ENCODE data around the gene INPP4B.

INPP4B gene

DNA sequence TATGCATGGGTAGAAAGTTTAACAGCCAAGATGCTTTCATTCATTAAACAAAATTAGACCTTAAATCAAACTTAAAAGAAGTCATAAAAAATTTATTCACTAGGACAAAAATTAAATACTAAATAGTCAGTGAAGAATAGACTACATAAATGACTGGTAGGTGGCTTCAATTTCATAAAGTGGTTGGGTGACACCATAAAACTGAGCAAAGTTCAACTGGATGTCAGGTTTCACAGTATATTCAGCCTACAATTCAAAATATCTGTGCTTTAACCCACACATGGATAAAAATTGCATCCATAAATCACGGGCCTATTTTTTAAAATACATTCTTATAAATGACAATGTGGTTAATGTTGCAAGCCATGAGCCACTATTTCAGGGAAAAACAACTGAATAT, 627.4 kb downstream of the INPP4B start:
- DNase-seq (ENCODE audit: low spot score) = no peak

DNA sequence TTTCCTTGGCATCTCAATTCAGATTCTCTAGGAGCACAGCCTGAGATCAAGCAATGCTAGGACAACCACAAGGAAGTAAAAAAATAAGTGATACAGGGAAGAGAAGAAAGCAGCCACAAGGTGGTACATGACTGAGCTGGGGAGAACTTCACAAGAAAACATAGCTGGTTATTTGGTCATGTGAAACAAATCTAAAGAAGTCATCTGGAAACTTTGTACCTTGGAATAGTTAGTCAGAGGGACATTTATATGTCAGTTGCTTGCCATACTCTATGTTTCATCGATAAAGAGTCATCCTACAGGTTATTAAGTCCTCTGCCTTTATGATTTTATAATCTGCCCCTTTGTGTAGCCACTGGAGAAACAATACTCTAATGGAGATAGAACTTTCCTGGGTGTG, 634.7 kb downstream of the INPP4B start:
- DNase-seq (ENCODE audit: low spot score) = no peak

DNA sequence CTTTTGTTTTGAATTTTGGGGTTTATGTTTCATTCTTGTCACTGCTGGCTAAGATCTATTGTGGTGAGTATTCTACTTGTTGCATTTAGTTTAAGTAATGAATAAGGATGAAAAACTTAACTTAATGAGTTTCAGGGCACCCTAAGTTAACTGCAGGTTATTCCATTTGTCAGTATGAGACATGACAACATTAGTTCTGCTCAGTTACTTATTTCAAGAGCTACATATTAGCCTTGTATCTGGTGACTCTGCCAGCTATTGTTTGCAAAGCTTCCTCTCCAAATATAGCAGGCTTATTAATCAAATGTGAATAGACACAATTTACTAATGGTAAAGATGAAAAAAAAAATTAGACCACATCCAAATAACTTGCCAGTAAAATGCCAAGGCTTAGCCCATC, 642.6 kb downstream of the INPP4B start:
- DNase-seq (ENCODE audit: low spot score) = no peak

DNA sequence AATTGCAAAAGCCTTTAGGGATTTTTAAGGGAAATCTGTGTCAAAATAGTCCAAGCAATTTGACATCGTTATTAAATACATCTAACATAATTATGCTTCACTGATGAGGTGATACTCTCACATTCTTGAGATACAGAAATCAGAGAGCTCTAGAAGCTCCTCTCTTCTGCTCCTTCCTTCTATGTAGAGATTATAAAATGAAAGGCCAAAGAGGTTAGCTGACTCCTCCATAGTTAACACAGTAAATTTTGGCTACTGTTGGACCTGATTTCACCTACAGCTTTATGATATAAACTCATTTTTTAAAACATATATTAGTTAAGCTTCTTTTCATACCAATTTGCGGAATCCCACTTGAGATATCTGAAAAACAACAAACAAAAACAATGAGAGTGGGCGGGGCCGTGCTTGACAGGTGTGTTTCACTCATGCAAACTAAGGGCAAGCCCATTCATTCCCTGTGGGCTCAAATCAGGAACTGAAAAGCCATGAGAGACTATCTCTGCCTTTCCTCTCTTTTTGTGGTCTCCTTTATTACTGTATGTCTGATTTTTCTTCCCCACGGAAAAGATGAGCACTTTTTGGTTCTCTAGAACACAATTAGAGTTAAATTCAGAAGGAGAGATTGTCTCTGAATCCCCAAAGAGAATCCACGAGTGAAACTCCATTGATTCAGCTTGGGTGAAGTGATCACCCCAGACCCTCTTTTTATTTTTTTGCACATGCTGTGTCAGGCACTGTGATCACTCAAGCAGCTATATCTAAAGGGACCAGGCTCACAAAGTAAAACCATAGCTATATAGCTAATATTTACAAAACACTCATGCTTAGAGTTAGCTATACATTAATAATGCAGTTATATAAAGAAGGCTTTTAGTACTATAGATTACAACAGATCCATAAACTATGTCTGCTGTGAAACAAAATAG, 643.4 kb downstream of the INPP4B start:
- no peak for DNase-seq (ENCODE audit: low spot score)

DNA sequence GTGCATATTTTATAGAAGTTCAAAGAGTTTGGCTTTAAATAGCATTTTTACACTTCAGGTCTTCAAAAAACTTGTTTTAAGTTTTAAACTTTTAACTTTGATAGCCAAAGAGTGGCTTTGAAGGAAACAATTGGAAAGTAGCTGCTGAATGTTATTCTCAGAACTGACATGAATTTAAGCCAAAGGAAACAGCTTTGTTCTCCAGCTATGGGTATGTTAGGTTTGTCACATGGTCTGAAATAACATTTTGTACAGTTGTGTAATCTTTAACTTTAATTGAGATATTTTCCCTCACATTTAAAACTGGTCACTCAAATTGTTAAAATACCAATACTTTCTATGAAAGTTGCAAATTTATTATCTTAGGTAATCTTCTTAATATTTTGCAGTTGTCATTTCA, 645.1 kb downstream of the INPP4B start:
- no peak for DNase-seq (ENCODE audit: low spot score)

DNA sequence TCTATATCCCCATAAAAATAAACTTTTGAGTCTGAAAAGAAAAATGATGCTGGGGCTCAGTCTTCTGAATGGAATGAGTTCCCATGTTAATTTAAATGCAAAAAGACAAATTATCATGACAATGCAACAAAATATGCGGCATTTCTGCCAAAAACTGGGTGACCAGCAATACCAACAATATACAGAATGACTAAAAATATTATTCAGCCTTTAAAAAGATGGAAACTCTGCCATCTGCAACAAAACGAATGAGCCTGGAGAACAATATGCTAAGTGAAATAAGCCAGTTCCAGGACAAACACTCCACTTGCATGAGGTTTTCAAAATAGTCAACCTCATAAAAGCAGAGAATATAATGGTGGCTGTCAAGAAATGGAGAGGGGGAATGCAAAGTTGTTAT, 651.2 kb downstream of the INPP4B start:
- DNase-seq (ENCODE audit: low spot score) = no peak

DNA sequence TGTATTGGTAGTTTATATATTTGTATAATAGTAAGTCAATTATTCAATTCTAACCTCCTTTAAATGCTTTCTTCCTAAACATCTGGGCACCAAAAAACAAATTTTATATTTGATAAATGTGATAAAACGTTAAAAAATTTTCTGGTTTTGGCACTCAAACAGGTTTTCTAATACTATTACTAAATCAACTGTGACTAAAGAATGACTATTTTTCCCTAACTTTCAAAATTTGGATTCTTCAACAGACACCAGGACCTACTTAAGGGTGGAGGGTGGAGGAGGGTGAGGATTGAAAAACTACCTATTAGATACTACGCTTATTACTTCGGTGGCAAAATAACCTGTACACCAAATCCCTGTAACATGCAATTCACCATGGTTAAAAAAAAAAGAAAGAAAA, 654.2 kb downstream of the INPP4B start:
- no peak for DNase-seq (ENCODE audit: low spot score)

DNA sequence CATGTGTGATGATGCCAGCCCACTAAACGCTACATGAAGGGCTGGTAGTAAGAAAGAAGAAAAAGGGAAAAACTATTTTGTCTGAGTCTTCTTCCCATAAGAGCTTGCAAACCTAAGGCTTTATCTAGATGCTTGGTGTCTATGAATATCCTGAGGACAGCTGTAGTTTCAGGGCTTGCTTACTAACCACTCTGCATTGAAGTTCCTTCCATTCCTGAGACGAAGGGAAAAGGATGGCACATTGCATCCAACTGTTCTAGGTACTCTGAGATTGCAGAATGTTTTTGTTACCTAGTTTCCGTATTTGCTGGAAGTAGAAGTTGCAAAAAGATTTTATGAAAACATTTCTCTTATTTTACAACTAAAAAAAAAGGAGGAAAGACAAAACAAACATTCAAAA, 665.1 kb downstream of the INPP4B start:
- no peak for DNase-seq (ENCODE audit: low spot score)

DNA sequence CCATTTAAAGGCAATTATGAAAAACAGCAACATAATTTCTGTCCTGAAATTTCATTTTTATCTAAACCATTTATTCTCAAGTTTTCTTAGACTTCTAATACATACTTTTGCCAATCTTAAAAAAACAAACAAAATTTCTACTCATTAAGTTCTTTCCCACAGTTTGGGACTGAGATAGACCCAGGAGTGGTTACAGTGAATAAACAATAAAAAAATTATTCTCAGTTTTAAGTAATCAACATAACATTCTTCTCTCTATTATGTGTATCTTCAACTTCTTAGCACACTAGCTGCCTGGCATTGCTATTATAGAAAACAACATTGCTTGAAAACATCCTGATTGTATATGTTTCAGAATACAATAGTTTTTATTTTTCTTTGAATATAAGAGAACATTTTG, 676.9 kb downstream of the INPP4B start:
- no peak for DNase-seq (ENCODE audit: low spot score)

DNA sequence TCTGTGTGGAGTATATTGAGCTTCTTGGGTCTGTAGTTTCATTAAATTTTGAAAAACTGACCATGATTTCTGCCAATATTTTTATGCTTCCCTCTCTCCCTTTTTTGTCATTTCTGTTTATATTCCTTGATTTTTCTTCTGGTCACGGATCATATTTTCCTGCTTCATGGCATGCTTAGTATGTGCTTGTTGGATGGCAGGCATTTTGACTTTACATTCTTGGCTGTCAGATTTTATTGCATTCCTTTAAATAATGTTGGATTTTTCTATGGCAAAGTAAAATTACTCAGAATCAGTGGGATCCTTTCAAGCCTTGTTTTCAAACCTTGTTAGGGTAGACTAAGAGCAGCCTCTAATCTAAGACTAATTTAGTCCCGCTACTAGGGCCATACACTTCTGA, 677.9 kb downstream of the INPP4B start:
- no peak for DNase-seq (ENCODE audit: low spot score)

DNA sequence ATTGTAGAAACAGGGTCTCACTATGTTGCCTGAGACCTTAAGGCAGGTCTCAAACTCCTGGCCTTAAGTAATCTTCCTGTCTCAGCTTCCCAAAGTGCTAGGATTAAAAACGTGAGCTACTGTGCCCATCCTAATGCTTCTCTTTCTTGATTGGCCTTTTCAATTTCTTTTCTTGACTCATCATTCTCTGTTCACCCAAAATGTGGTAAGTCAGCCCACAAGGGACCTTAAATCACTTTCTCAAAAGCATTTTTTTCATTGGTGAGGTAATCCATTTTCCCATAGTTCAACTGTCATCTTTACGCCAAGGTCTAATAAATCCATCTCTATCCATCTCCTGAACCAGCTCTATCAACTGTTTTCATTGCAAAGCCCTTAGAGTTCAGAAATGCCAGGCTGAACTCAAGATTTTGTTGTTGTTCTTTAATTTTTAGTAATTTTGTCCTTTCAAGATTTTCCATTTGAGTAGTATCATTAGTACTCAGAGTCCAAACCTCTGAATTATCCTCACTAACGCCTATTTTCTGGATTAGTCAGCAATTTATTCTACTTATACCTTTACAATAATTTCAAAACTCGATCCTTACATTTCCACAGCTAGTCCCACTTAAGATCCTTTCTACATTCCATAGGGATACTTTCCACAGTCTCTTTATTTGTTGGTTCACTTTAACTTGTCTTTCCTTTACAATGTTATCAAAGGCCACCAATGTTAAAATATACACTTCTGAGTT, 681.2 kb downstream of the INPP4B start:
- no peak for DNase-seq (ENCODE audit: low spot score)

DNA sequence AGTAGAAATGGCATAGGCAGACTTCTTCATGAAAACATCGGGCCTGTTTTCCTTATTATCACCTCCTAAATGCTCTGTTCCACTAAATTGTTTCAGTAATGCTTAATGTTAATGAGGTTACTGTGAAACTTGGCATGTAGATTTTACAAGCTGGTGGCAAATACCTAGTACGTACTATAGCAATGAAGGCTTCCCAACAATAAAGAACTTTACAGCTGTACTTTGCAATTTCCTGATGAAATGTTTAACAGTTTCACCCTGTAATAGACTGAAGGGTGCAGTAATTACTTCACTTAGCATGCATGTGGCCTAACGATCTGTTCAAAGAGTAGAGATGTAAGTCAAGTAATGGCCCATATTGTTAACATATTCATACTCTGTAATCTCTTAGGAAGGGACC, 685.0 kb downstream of the INPP4B start:
- no peak for DNase-seq (ENCODE audit: low spot score)

DNA sequence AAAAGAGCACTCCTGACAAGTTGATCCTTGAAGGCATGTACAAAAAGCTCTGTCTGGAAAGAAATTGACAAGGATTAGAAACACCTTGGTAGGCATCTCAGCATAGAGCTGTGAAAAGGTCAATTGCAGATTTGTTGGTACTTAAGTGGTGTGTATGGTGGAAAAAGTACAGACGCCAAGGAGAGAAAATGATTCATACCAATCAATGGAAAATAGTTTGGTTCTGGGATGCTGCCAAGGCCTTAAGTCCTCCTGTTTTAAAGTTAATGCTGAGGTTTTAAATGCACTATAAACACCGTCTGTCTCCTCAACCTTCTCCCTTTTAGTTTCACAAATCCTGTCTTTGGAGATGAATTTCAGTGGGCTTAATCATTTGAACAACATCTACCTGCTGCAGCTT, 685.6 kb downstream of the INPP4B start:
- DNase-seq (ENCODE audit: low spot score) = no peak

DNA sequence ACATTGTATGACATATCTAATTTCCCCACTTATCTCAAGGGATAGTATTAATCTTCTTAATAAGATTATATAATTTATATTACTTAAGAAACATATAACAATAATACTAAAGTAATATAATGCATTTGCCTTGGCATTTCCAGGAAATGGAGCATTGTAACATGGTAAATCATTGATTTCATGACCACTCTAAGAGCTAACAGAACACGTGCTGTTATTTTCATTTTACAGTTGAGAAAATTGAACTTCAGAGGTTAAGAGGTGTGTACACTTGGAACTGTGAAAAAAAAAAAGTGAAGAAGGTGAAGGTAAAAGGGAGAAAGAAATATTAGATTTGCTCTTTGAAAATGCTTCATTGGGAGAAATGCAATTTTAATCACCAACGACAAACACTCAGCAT, 687.1 kb downstream of the INPP4B start:
- no peak for DNase-seq (ENCODE audit: low spot score)

DNA sequence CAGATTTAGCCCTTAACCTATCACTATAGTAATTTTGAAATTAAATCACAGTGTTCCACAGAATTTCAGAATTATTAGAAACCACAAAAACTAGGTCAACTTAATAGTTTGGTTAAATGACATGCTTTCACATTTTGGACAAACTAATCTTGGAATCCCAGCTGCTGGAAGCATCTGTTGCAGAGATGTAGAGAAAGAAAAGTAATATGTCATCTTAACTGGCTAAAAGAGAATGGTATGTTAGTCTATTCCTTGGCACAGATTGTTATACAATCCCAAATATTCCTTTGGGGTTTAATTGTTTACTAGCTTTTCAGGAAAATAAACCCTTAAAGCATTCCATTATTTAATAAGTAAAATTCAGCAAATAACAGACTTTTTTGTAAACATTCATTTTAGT, 689.8 kb downstream of the INPP4B start:
- no peak for DNase-seq (ENCODE audit: low spot score)

DNA sequence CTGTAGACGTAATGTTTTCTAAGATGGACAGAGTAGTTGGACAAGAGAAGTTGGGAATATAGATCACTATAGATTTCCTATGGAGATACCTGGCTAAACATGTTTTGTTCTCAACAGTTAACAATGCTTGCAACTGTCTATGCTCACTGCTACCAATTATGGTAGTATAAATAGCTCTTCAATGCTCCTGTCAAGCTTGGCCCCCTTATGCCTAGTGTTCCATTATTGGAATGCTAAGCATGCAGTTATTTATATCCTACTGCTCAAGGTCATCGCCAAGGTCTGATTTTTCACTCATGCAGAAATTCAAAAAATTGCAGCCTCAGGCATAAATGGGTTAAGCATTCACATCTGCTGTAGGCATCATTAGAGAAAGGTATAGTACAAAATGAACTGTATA, 690.8 kb downstream of the INPP4B start:
- no peak for DNase-seq (ENCODE audit: low spot score)

DNA sequence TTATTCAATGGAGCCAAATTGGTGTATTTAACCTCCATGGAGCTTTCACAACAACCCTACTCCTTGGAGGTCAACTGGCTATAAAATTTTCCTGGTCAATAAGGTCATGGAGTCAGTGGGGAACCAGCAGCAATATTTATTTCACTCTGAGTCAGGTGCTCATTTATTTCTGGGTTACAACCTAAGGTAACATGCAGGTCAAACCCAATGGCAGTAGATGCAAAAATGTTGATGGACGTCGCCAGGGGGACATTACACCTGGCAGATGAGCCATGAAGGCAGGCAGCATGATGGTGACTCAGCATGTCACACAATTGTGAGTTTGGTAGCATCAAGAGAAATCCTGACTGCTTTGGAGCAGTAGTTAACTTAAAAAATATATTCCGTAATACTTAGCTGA, 695.6 kb downstream of the INPP4B start:
- no peak for DNase-seq (ENCODE audit: low spot score)

DNA sequence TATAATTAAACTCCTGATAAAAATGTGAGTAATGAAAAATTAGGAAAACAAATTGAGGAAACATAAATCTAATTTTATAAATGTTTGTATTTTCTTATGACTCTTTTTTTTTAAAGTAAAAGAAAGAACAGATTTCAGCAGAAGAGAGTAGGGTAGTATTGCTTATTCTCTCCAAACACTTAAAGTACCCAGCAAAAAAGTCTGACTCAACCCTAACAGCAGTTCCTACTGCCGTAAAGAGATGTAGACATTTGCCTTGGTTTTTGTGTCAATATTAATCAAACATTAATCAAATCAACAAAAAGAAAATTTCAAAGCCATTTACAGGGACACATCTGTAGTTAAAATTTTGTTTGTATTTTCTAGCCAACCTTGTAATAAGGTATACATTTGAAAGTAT, 701.3 kb downstream of the INPP4B start:
- no peak for DNase-seq (ENCODE audit: low spot score)

DNA sequence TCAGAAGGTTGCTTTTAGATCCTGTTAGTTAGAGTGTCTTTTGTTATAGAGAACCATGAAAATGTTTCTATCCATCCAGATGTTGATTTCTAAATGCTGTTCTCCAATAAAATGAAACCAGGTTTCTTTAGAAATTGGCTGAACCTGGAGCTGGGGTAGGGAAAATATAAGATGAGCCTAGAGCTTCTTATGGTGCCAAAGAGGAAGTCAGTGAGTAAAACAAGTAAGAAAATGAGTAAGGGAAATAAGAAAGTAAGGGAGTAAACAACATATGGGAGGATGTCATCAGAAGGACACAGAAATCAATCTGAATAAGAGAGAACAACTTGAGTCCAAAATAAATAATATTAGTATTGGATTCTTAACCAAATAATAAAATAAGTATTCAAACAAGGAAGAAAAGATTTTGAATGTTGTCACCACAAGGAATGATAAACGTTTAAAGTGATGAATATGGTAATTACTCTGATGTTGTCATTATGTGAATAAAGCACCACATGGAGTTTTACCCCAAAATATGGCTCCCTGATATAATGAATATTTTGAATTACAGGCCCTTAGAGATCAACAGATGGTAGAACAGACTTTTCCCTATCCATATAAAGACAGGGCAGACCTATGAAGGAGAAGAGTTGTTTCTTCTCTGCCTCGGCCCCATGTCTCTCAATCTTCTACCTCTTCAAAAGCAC, 703.6 kb downstream of the INPP4B start:
- DNase-seq (ENCODE audit: low spot score) = no peak

DNA sequence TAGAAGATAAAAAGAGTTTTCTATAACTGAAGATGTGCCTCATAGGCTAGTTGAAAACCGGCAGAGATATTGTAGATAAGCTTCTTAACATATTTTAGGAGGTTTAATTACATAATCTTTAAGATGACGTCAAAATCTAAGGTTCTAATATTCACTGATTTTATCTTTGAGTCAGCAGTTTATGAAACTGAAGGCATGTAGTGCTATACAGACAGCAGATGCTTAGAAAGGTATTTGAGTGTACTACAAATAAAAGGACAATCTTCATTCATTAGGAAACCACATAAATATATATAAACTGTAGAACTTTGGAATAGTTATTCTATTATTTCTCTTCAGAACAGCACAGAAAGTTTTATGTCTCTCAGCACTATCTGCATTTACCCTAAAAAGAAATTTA, 704.9 kb downstream of the INPP4B start:
- DNase-seq (ENCODE audit: low spot score) = no peak

DNA sequence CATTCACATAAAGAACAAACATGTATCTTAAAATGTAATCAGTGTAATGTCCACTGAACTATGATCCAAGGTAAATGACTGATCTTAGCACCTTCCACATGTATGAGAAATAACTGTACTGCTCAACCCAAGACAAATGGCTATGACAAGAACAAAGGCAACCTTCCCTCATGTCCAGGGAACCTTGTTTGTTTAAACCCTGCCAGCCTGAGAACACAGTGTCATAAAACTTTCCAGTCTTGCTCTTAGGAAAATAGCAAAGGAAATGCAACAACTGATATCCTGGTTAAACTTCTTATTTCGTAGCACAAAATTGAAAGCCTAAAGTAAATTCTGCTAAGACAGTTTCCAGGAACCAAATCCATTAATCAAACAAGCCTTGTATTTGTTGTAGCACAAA, 715.4 kb downstream of the INPP4B start:
- no peak for DNase-seq (ENCODE audit: low spot score)

DNA sequence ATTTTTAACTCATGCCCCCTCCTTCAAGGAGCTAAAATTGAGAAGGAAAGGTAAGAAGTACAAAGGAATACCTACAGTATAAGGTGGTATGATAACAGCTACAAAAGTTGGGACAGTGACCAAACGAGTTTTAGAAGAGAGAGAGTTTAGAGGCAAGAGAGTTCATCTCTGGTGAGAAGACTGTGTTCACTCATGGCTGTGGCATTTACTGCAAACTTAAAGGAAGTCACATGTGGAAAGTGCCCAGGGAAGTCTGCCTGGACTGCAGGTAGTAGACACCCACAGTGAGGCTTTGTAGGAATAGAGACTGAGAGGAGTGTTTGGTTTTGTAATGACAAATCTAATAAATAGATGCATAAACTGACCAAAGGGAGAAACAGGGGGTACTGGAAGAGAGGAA, 716.2 kb downstream of the INPP4B start:
- no peak for DNase-seq (ENCODE audit: low spot score)

DNA sequence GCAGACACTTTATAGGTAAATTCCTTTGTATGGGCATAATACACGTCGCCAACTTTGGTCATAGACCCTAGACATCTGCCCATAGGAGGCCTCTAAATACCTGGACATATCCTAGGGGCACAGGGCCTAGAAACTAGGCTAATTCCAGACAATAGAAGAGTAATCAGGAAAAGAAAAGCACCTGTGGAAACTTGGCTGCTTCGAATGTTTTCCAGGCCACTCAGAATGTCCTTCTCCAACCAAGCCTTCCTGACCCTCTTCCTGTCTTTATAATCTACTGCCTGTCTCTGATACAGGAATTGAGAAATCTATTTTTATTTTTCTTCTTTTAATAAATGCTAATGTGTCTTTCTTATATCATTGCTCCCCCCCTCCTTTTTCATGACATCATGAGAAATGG, 716.6 kb downstream of the INPP4B start:
- DNase-seq (ENCODE audit: low spot score) = no peak
